Muscle of leg (tissue), 11 donors: ENCODE measurements around the gene MYZAP. TPM values are rescaled to one million over a fixed set of nuclear protein-coding genes. Genes with fewer than 3 reads are reported as not detected.

Experiments
- DNase-seq: peaks from one replicate; pipeline ENCODE4 v3.0.0; 2013
- H3K27ac ChIP-seq: one replicate; pipeline ENCODE4 v1.5.1; 2013; ENCODE audit warnings: mild to moderate bottlenecking, low read length, control low read depth
- H3K27me3 ChIP-seq: one replicate; pipeline ENCODE4 v1.6.1; 2013; ENCODE audit warnings: low read length; ENCODE audit not compliant: control insufficient read depth, insufficient read depth
- H3K36me3 ChIP-seq: one replicate; pipeline ENCODE4 v1.6.1; 2013; ENCODE audit warnings: low read length; ENCODE audit not compliant: control insufficient read depth, insufficient read depth
- H3K4me1 ChIP-seq: one replicate; pipeline ENCODE4 v1.6.1; 2013; ENCODE audit warnings: low read length; ENCODE audit not compliant: control insufficient read depth, insufficient read depth
- H3K4me3 ChIP-seq: one replicate; pipeline ENCODE4 v1.5.1; 2013; ENCODE audit warnings: low read length, control low read depth
- H3K9me3 ChIP-seq: replicated peaks from 2 replicates; pipeline ENCODE4 v1.6.1; 2013; ENCODE audit warnings: low read depth, low read length; ENCODE audit not compliant: control insufficient read depth
- WGBS: methylation state at CpG from one replicate; pipeline ENCODE4 v1.1.5; 2013; ENCODE audit warnings: missing lambda C conversion rate; ENCODE audit not compliant: insufficient coverage; 5-methylcytosine and 5-hydroxymethylcytosine counted together
- polyA plus RNA-seq, 8 donors: library from polyadenylated mRNA; unstranded; fragments of 120-200 nt; gene quantifications; one replicate each; pipeline versions ENCODE4 v1.2.1 to v1.2.3, GENCODE V29; 2013; ENCODE audit warnings: inconsistent platforms in 1 of 8, low replicate concordance in 1 of 8; ENCODE audit not compliant: insufficient read length in 8 of 8, insufficient read depth in 1 of 8
- total RNA-seq: library from RNA; stranded (reverse); fragments of 120-200 nt; gene quantifications from one replicate; pipeline ENCODE4 v1.2.4, GENCODE V29; 2013

The MYZAP gene
- total and polyA plus RNA-seq, 9 donors, result 2.4 to 4.9 (median 4.0) TPM

DNA sequence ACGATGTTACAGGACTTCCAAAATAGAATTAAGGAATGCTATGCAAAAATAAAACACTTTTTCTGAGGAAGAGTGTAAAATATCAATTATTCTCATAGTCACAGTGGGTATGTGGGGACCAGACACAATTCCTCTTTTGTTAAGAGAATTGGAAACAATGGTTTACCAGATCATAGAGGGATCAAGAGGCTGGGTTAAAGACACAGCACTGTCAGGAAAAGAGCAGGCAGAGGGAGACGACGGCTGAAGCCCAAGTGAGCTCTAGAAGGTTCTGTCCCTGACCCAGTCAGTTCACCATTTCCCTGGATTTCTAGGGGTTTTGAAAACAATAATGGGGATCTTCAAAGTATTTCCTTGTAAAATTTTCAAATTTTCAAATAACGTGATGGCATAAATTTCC is 60.8 kb downstream of the MYZAP start:
- no peak for DNase-seq
- no peaks in the 10 kb centered on the region for H3K9me3 ChIP-seq
- H3K27ac ChIP-seq, result no peak overlapping the region
- no peak overlapping the region for H3K4me3 ChIP-seq
- no peaks in the 10 kb centered on the region for H3K36me3 ChIP-seq
- WGBS, result no CpG with 5 or more reads among the region's 4 CpGs
- peaks cover 5% of the 10 kb centered on the region for H3K4me1 ChIP-seq
- H3K27me3 ChIP-seq, result no peaks in the 10 kb centered on the region

DNA sequence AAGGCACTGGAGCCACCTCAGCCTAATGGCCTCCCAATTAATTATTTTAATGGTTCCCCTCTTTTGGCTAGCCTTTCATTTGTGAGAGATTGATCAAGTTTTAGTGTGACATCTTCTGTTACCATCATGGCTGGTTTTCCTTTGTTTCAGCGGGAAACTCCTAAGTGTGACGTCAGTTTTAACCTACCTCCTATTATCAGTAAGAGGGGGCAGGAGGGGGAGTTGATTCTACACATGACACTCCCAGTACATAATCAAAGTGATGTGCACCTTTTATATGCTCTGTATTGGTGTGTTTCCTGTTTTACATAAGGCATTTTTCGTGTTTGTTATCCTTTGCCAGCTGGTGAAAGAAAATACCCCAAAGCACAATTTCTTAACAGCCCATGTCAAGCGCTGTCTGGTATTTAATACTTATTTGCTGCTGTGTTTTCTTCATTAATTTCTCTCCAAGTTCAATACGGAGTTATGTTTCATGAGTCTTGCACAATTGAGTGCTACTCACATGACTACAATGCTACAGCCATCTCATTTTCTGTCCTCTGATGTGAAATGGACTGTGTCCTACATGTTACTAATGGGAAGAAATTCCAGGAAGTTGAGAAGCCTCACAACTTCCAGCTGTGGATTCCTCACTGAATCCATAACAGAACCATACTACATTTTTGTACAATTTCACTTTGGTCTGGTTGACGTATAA is 62.6 kb downstream of the MYZAP start:
- Histone ChIP-seq H3K9me3 (no peaks in the 10 kb centered on the region), H3K27me3 (no peaks in the 10 kb centered on the region), H3K27ac (peak overlapping the region; percentile 60), H3K36me3 (no peaks in the 10 kb centered on the region), H3K4me3 (no peak overlapping the region), H3K4me1 (peaks cover 5% of the 10 kb centered on the region)
- WGBS, result no CpG with 5 or more reads among the region's 6 CpGs
- DNase-seq, result peak; percentile 89

DNA sequence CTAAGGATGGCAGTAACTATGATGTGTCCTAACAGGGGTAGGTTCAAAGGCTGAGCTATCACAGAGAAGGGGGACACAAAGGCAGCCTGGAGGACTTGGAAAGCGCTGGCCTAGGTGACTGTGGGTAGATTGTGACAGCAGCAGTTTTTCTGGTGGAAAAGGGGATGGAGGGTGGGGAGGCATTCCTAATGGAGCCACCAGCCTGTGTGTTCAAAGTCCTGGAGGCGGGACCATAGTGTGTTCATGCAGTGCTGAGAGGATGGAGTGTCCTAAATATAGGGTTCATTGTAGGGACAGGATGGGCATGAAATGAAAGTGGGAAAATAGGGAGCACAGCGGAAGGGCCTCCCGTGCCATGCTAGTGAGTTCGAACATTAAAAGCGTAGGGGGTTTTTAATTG is 63.3 kb downstream of the MYZAP start:
- H3K27me3 ChIP-seq, result no peaks in the 10 kb centered on the region
- H3K9me3 ChIP-seq, result no peaks in the 10 kb centered on the region
- H3K36me3 ChIP-seq, result no peaks in the 10 kb centered on the region
- DNase-seq, result no peak
- H3K27ac ChIP-seq, result peak overlapping the region; percentile 60
- peaks cover 5% of the 10 kb centered on the region for H3K4me1 ChIP-seq
- 89% methylated on average over 2 of the region's 6 CpGs for WGBS
- no peak overlapping the region for H3K4me3 ChIP-seq

DNA sequence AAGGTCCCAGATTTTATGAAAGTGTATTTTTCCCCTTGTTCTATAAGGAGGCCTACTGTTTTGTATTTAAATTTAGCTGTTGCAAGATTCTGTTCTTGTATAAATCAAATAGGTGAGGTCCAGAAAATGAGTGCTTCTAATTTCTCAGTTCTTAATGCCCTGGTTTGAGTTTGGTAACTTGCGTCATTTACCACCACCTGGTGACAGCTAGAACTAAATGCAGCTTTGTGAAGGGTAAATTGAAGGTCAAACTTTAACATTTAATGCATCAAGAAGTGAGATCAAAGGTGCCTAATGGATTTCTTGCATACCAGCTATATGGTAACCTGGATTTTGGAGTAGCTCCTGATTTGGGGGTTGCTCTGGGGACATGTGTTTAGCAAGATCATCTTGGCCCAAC is 64.1 kb downstream of the MYZAP start:
- H3K4me3 ChIP-seq, result no peak overlapping the region
- no peak overlapping the region for H3K27ac ChIP-seq
- no peaks in the 10 kb centered on the region for H3K9me3 ChIP-seq
- WGBS, result no CpG with 5 or more reads among the region's 1 CpG
- H3K36me3 ChIP-seq, result no peaks in the 10 kb centered on the region
- H3K27me3 ChIP-seq, result no peaks in the 10 kb centered on the region
- peaks cover 5% of the 10 kb centered on the region for H3K4me1 ChIP-seq
- DNase-seq, result no peak

DNA sequence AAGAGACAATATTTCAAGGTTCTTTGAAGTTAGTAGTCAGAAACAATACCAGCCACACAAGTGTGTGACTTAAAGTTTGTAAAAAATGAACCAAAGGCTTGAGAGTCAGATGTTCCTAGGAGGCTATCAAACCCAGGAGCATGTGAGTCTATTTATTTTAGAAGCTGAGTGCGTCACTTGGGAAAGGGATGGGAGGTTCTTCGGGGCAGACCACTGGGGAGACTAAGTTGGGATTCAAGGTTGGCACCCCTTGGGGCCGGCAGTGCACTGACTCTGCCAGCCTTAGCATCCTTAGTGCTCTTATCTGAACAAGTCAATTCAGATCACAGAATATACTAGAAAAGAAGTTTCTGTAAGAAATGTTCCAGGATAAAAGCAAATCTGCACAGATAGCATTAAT is 64.7 kb downstream of the MYZAP start:
- Histone ChIP-seq H3K36me3 (no peaks in the 10 kb centered on the region), H3K4me1 (peaks cover 7% of the 10 kb centered on the region), H3K9me3 (no peaks in the 10 kb centered on the region), H3K27ac (no peak overlapping the region), H3K27me3 (no peaks in the 10 kb centered on the region), H3K4me3 (no peak overlapping the region)
- WGBS, result no CpG with 5 or more reads among the region's 3 CpGs
- no peak for DNase-seq

DNA sequence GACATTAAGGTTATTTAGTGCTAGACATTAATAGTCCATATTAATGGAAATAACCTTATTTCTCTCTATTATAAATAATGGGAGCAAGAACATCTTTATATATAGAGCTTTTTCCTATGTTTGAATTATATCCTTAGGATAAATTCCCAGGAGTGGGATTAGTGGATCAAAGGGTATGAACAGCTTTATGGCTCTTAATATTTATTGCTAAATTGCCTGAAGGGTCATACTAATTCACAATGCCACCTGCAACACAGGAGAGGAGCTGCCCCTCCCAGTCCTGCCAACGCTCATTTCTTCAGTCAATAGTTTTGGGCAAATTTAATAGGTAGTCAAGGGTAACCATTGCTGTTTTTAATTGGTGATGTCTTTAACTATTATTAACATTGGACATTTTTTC is 65.9 kb downstream of the MYZAP start:
- H3K4me3 ChIP-seq, result no peak overlapping the region
- H3K4me1 ChIP-seq, result peaks cover 7% of the 10 kb centered on the region
- no peak for DNase-seq
- no CpG with 5 or more reads among the region's 1 CpG for WGBS
- H3K36me3 ChIP-seq, result no peaks in the 10 kb centered on the region
- H3K27me3 ChIP-seq, result no peaks in the 10 kb centered on the region
- H3K27ac ChIP-seq, result no peak overlapping the region
- H3K9me3 ChIP-seq, result no peaks in the 10 kb centered on the region

DNA sequence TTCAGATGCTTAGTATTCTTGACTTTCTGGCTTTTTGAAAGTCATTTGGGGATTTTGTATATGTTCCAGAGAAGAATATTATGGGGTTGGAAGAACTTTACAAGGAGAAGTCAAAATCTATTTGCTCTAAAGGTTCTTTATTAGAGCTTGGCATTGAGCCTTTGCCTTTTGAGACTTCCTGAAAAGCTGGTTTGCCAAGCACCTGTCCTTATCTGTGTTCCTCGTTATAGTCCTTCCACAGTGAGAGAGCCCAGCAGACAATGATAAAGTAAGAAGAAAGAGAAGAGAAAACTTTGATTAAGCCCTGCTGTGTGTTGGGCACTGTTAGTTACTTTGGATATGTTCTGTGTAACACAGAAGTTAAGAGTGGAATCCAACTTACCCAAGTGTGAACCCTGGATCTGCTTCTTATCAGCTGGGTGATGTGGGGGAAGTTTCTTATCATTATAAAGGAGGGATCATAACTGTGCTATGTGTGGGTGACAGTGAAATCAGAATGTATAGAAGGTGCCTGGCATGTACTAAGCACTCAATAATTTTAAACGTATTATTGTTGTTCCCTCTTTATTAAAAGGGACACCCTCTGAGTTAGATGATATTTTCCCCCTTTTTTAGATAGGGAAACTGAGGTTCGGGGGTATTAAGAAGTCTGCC is 70.5 kb downstream of the MYZAP start:
- Histone ChIP-seq H3K4me3 (no peak overlapping the region), H3K27ac (no peak overlapping the region), H3K9me3 (no peaks in the 10 kb centered on the region), H3K27me3 (no peaks in the 10 kb centered on the region), H3K4me1 (peaks cover 8% of the 10 kb centered on the region), H3K36me3 (no peaks in the 10 kb centered on the region)
- no CpG with 5 or more reads among the region's 3 CpGs for WGBS
- DNase-seq, result no peak

DNA sequence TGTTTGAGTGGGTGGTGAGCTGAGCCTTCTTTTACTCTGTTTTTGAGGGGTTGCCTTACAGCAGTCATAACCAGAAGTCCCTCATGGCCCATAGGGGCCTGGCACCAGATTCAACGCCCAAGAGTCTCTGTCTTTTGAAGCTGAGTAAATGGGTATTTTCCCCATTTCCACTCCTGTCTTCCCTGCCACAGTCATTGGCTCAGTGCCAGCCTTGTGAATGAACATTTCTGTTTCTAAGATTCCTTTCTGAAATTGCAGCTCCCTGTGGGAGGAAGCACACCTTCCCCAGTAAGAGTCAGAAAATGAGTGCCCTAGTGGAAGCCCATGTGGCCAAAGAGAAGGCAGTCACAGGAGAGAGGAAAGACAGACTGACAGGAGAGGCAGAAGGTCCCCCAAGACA is 71.1 kb downstream of the MYZAP start:
- H3K27ac ChIP-seq, result no peak overlapping the region
- WGBS, result no CpG with 5 or more reads among the region's 1 CpG
- H3K4me1 ChIP-seq, result peaks cover 9% of the 10 kb centered on the region
- no peak overlapping the region for H3K4me3 ChIP-seq
- no peak for DNase-seq
- H3K27me3 ChIP-seq, result no peaks in the 10 kb centered on the region
- no peaks in the 10 kb centered on the region for H3K9me3 ChIP-seq
- H3K36me3 ChIP-seq, result no peaks in the 10 kb centered on the region

DNA sequence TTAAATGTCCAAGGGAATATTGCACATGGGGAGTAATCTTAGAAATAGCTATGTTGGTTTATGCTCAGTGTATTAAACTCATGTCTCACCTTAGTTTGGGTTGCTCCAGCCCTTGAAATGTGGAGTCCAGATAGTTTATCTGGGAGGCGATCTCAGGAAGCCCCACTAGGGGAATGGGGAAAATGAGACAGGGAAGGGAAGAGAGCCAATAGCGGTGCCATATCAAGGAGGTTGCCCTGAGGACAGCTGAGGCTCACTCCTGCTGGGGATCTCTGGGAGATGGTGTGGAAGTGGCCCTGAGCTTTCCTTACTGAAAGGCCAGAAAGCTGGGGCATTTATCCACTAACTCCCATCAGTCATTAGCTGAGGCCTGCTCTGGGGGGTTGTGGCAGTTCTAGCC is 71.6 kb downstream of the MYZAP start:
- no peaks in the 10 kb centered on the region for H3K9me3 ChIP-seq
- peaks cover 9% of the 10 kb centered on the region for H3K4me1 ChIP-seq
- H3K36me3 ChIP-seq, result no peaks in the 10 kb centered on the region
- WGBS, result 80% methylated on average over 1 of the region's 2 CpGs
- no peak overlapping the region for H3K27ac ChIP-seq
- no peak for DNase-seq
- no peaks in the 10 kb centered on the region for H3K27me3 ChIP-seq
- H3K4me3 ChIP-seq, result no peak overlapping the region

DNA sequence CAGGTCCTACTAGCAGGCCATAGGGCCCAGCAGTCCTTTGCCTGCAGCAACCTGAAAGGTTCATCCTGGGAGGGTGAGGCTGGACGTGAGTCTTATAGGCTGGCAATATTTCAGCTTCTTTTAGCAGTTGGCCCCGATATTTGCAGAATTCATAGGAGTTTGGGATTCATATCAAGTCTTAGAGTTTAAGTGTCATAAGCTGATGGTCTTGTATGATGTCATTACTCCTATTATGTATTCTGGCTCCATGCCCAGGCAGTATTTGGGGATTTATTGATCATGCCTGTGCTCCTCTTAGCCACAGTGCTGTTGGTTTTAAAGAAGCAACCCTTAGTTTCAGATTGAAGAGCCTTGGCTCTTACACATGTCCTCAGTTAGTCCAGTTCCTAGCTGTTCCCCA is 73.5 kb downstream of the MYZAP start:
- no peak overlapping the region for H3K27ac ChIP-seq
- WGBS, result 0% methylated on average over 1 of the region's 2 CpGs
- no peaks in the 10 kb centered on the region for H3K9me3 ChIP-seq
- peaks cover 9% of the 10 kb centered on the region for H3K4me1 ChIP-seq
- no peak overlapping the region for H3K4me3 ChIP-seq
- DNase-seq, result no peak
- H3K36me3 ChIP-seq, result no peaks in the 10 kb centered on the region
- H3K27me3 ChIP-seq, result no peaks in the 10 kb centered on the region
